ENCODE results near the gene CHADL. TPM values are rescaled to one million over a fixed set of nuclear protein-coding genes. Genes with fewer than 3 reads are reported as not detected.

CHADL gene
- total RNA-seq, 3 donors from 2014 or later (not counting 1 experiment from before 2014, with no cell fraction given): 0.35 to 1.2 (median 0.36) TPM

DNA sequence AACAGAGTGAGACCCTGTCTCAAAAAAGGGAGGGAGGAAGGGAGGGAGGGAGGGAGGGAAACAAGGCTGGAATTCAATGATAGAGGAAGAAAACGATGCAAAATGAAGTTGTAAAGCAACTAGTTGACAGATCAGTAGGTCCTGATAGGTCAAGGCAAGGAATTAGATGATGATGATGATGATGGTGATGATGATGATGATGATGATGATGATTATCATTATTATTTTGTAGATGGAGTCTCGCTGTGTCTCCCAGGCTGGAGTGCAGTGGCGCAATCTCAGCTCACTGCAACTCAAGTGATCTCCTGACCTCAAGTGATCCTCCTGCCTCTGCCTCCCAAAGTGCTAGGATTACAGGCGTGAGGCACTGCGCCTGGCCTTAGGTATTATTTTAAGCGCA lies 46.9 kb downstream of the CHADL start:
- H3K4me1 ChIP-seq (ENCODE audit: control insufficient read depth, insufficient read depth, low read length): peaks cover 18% of the 10 kb centered on the region
- WGBS (ENCODE audit: insufficient coverage): 96% methylated on average over 6 of the region's 6 CpGs
- no peaks in the 10 kb centered on the region for H3K36me3 ChIP-seq (ENCODE audit: control insufficient read depth, insufficient read depth, low read length)
- no peaks in the 10 kb centered on the region for H3K9me3 Mint-ChIP-seq
- H3K9me3 ChIP-seq (ENCODE audit: control insufficient read depth, insufficient read depth, low read length): no peaks in the 10 kb centered on the region
- H3K27me3 Mint-ChIP-seq (ENCODE audit: low read depth in 2 of 2): peaks cover 0 to 3% of the 10 kb centered on the region in 2 donors
- ATAC-seq (no peak), DNase-seq (no peak)
- H3K4me1 Mint-ChIP-seq: peaks cover 10 to 11% of the 10 kb centered on the region in 2 donors
- H3K27me3 ChIP-seq (ENCODE audit: control insufficient read depth, insufficient read depth, low read length): no peaks in the 10 kb centered on the region
- H3K36me3 Mint-ChIP-seq: no peaks in the 10 kb centered on the region
- no peak overlapping the region for H3K27ac Mint-ChIP-seq
- no peak overlapping the region for H3K4me3 Mint-ChIP-seq
- no peak overlapping the region for H3K27ac ChIP-seq (ENCODE audit: low read length)
- TF ChIP-seq, protein P1, sequence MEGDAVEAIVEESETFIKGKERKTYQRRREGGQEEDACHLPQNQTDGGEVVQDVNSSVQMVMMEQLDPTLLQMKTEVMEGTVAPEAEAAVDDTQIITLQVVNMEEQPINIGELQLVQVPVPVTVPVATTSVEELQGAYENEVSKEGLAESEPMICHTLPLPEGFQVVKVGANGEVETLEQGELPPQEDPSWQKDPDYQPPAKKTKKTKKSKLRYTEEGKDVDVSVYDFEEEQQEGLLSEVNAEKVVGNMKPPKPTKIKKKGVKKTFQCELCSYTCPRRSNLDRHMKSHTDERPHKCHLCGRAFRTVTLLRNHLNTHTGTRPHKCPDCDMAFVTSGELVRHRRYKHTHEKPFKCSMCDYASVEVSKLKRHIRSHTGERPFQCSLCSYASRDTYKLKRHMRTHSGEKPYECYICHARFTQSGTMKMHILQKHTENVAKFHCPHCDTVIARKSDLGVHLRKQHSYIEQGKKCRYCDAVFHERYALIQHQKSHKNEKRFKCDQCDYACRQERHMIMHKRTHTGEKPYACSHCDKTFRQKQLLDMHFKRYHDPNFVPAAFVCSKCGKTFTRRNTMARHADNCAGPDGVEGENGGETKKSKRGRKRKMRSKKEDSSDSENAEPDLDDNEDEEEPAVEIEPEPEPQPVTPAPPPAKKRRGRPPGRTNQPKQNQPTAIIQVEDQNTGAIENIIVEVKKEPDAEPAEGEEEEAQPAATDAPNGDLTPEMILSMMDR (IDR thresholded peaks at IDR 0.05): no peak
- intact Hi-C loops (cut with micrococcal nuclease): no loop called here
- no peak overlapping the region for H3K4me3 ChIP-seq (ENCODE audit: low read length)

DNA sequence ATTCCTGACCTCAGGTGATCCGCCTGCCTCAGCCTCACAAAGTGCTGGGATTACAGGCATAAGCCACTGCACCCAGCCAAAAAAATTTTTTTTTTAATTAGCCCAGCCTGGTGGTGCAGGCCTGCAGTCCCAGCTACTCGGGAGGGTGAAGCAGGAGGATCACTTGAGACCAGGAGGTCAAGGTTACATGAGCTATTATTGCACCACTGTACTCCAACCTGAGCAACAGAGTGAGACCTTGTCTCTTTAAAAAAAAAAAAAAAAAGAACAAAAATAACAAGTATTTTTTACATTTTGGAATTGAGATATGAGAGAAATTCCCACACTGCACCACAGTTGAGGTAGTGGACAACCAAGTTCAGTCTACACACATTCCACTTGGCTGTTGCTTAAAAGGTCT lies 49.3 kb downstream of the CHADL start:
- ATAC-seq (no peak), DNase-seq (no peak)
- Mint-ChIP-seq H3K27ac (no peak overlapping the region), H3K4me1 (no peaks in the 10 kb centered on the region), H3K4me3 (no peak overlapping the region), H3K9me3 (no peaks in the 10 kb centered on the region), H3K36me3 (no peaks in the 10 kb centered on the region), H3K27me3 (ENCODE audit: low read depth in 2 of 2) (no peaks in the 10 kb centered on the region)
- Histone ChIP-seq H3K36me3 (ENCODE audit: control insufficient read depth, insufficient read depth, low read length) (no peaks in the 10 kb centered on the region), H3K4me1 (ENCODE audit: control insufficient read depth, insufficient read depth, low read length) (no peaks in the 10 kb centered on the region), H3K27me3 (ENCODE audit: control insufficient read depth, insufficient read depth, low read length) (no peaks in the 10 kb centered on the region), H3K9me3 (ENCODE audit: control insufficient read depth, insufficient read depth, low read length) (no peaks in the 10 kb centered on the region), H3K27ac (ENCODE audit: low read length) (no peak overlapping the region), H3K4me3 (ENCODE audit: low read length) (no peak overlapping the region)
- 91% methylated on average over 2 of the region's 2 CpGs for WGBS (ENCODE audit: insufficient coverage)
- intact Hi-C loops (cut with micrococcal nuclease): no loop called here
- TF ChIP-seq, protein P1 (IDR thresholded peaks at IDR 0.05): no peak

DNA sequence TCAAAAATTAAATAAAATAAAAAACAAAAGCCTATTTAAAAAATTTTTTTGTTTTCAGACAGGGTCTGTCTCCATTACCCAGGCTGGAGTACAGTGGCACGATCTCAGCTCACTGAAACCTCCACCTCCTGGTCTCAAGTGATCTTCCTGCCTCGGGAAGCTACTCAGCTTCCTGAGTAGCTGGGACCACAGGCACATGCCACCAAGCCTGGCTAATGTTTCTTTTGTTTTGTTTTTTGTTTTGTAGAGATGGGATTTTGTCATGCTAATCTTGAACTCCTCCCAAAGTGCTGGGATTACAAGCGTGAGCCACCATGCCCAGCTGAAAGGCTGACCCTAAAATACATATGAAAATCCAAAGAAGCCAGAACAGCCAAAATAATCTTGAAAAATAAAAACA lies 56.1 kb downstream of the CHADL start:
- H3K4me3 ChIP-seq (ENCODE audit: low read length): no peak overlapping the region
- WGBS (ENCODE audit: insufficient coverage): 42% methylated on average over 3 of the region's 3 CpGs
- no peaks in the 10 kb centered on the region for H3K27me3 Mint-ChIP-seq (ENCODE audit: low read depth in 2 of 2)
- no peaks in the 10 kb centered on the region for H3K9me3 Mint-ChIP-seq
- H3K4me3 Mint-ChIP-seq: no peak overlapping the region
- no peak for ATAC-seq
- no peaks in the 10 kb centered on the region for H3K9me3 ChIP-seq (ENCODE audit: control insufficient read depth, insufficient read depth, low read length)
- H3K27ac Mint-ChIP-seq: no peak overlapping the region
- H3K4me1 ChIP-seq (ENCODE audit: control insufficient read depth, insufficient read depth, low read length): no peaks in the 10 kb centered on the region
- H3K36me3 Mint-ChIP-seq: no peaks in the 10 kb centered on the region
- no peak overlapping the region for H3K27ac ChIP-seq (ENCODE audit: low read length)
- DNase-seq: no peak
- no peaks in the 10 kb centered on the region for H3K27me3 ChIP-seq (ENCODE audit: control insufficient read depth, insufficient read depth, low read length)
- H3K4me1 Mint-ChIP-seq: peaks cover 8 to 9% of the 10 kb centered on the region in 2 donors
- H3K36me3 ChIP-seq (ENCODE audit: control insufficient read depth, insufficient read depth, low read length): peaks cover 6% of the 10 kb centered on the region
- intact Hi-C loops (cut with micrococcal nuclease): no loop called here
- TF ChIP-seq, protein P1 (IDR thresholded peaks at IDR 0.05): no peak

Data from natural killer cell (primary cell).